Astrocyte (in vitro differentiated cells and primary cell): ENCODE measurements around the gene RFESD. TPM values are rescaled to one million over a fixed set of nuclear protein-coding genes. Genes with fewer than 3 reads are reported as not detected.

ENCODE experiments used
- DNase-seq: peaks from one replicate; pipeline ENCODE4 v3.0.0-alpha.2; 2010; ENCODE audit warnings: low read depth
- FAIRE-seq: peaks from 2 replicates; lab custom pipeline; 2011; peaks lifted over from hg19 to GRCh38; lab: Jason Lieb, UNC
- H2AFZ ChIP-seq: 2 replicates; pipeline ENCODE4 v1.6.0; 2012; ENCODE audit warnings: low read depth, low read length, inconsistent platforms
- H3K27ac ChIP-seq: 2 replicates; pipeline ENCODE4 v1.5.1; 2011; ENCODE audit warnings: low read depth, low read length, inconsistent platforms
- H3K27me3 ChIP-seq: 2 replicates; pipeline ENCODE4 v1.6.0; 2011; ENCODE audit warnings: low read length, inconsistent platforms; ENCODE audit not compliant: insufficient read depth
- H3K36me3 ChIP-seq: 2 replicates; pipeline ENCODE4 v1.5.1; 2011; ENCODE audit warnings: low read length, inconsistent platforms; ENCODE audit not compliant: insufficient read depth
- H3K4me1 ChIP-seq: 2 replicates; pipeline ENCODE4 v1.5.1; 2011; ENCODE audit warnings: low read length, inconsistent platforms; ENCODE audit not compliant: insufficient read depth
- H3K4me2 ChIP-seq: 2 replicates; pipeline ENCODE4 v1.6.0; 2012; ENCODE audit warnings: low read length, inconsistent platforms
- H3K4me3 ChIP-seq: 2 replicates; pipeline ENCODE4 v1.5.1; 2011; ENCODE audit warnings: low read depth, mild to moderate bottlenecking, low read length, inconsistent platforms; ENCODE audit not compliant: insufficient read depth
- H3K79me2 ChIP-seq: 2 replicates; pipeline ENCODE4 v1.6.0; 2012; ENCODE audit warnings: mild to moderate bottlenecking, low read length, inconsistent platforms; ENCODE audit not compliant: insufficient read depth
- H3K9ac ChIP-seq: 2 replicates; pipeline ENCODE4 v1.6.0; 2012; ENCODE audit warnings: mild to moderate bottlenecking, low read length, inconsistent platforms
- H3K9me3 ChIP-seq: 2 replicates; pipeline ENCODE4 v1.5.1; 2012; ENCODE audit warnings: low read depth, mild to moderate bottlenecking, low read length, inconsistent platforms; ENCODE audit not compliant: insufficient read depth
- H4K20me1 ChIP-seq: 2 replicates; pipeline ENCODE4 v1.6.0; 2012; ENCODE audit warnings: low read length, inconsistent platforms; ENCODE audit not compliant: insufficient read depth
- H3K27ac Mint-ChIP-seq: one replicate; pipeline ENCODE4 v1.8.0; 2021; ENCODE audit warnings: mild to moderate bottlenecking, mixed read lengths; ENCODE audit not compliant: unreplicated experiment
- H3K27me3 Mint-ChIP-seq: one replicate; pipeline ENCODE4 v1.8.0; 2021; ENCODE audit warnings: low read depth, mixed read lengths; ENCODE audit not compliant: unreplicated experiment
- H3K36me3 Mint-ChIP-seq: one replicate; pipeline ENCODE4 v1.8.0; 2021; ENCODE audit warnings: low read depth, mixed read lengths; ENCODE audit not compliant: unreplicated experiment
- H3K4me1 Mint-ChIP-seq: one replicate; pipeline ENCODE4 v1.8.0; 2021; ENCODE audit warnings: low read depth, mixed read lengths; ENCODE audit not compliant: unreplicated experiment
- H3K4me3 Mint-ChIP-seq: one replicate; pipeline ENCODE4 v1.8.0; 2021; ENCODE audit warnings: mild to moderate bottlenecking, moderate library complexity, mixed read lengths; ENCODE audit not compliant: unreplicated experiment
- H3K9me3 Mint-ChIP-seq: one replicate; pipeline ENCODE4 v1.8.0; 2021; ENCODE audit warnings: mild to moderate bottlenecking, mixed read lengths; ENCODE audit not compliant: unreplicated experiment
- CTCF ChIP-seq: IDR thresholded peaks from 2 replicates; pipeline ENCODE4 v1.5.1; 2011; ENCODE audit warnings: low read depth, mild to moderate bottlenecking, inconsistent platforms, low read length, moderate library complexity; ENCODE audit not compliant: insufficient read depth
- EZH2 ChIP-seq: IDR thresholded peaks from 2 replicates; pipeline ENCODE4 v1.6.1; 2012; ENCODE audit warnings: mild to moderate bottlenecking, low read length, inconsistent platforms; ENCODE audit not compliant: insufficient read depth
- total RNA-seq: library from RNA; stranded (reverse); gene quantifications from 2 replicates; pipeline ENCODE4 v1.2.1, GENCODE V29; 2021

Gene RFESD
- total RNA-seq, 1 donor from 2014 or later, result 2.2 TPM

GRCh38 chr5:95609711-95610110 lies 36.9 kb upstream of the RFESD start:
- Histone ChIP-seq H3K27ac (no peak overlapping the region), H4K20me1 (no peaks in the 10 kb centered on the region), H3K4me1 (no peaks in the 10 kb centered on the region), H3K4me2 (no peak overlapping the region), H3K9me3 (no peaks in the 10 kb centered on the region), H3K79me2 (no peaks in the 10 kb centered on the region), H2AFZ (no peak overlapping the region), H3K36me3 (no peaks in the 10 kb centered on the region), H3K27me3 (no peaks in the 10 kb centered on the region), H3K9ac (no peak overlapping the region), H3K4me3 (no peak overlapping the region)
- Mint-ChIP-seq H3K4me1 (no peaks in the 10 kb centered on the region), H3K9me3 (peaks cover 3% of the 10 kb centered on the region), H3K36me3 (no peaks in the 10 kb centered on the region), H3K27me3 (no peaks in the 10 kb centered on the region), H3K4me3 (no peak overlapping the region), H3K27ac (no peak overlapping the region)
- DNase-seq, result no peak
- no peak for FAIRE-seq
- no peak for TF ChIP-seq EZH2
- TF ChIP-seq CTCF, result no peak

DNA sequence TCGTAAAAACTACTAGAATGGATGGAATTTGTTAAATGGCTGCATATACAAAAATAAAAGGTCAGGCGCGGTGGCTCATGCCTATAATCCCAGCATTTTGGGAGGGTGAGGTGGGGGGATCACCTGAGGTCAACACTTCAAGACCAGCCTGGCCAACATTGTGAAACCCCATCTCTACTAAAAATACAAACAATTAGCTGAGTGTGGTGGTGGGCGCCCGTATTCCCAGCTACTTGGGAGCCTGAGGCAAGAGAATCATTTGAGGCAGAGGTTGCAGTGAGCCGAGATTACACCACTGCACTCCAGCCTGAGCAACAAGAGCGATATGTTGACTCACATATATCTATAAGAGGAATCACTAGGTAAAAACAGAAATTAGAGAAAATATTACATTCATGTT lies 36.0 kb upstream of the RFESD start:
- no peaks in the 10 kb centered on the region for H3K27me3 Mint-ChIP-seq
- no peak overlapping the region for H2AFZ ChIP-seq
- H3K4me1 ChIP-seq, result no peaks in the 10 kb centered on the region
- H3K4me3 Mint-ChIP-seq, result no peak overlapping the region
- H3K9me3 Mint-ChIP-seq, result peaks cover 5% of the 10 kb centered on the region
- H3K79me2 ChIP-seq, result no peaks in the 10 kb centered on the region
- no peaks in the 10 kb centered on the region for H3K4me1 Mint-ChIP-seq
- H3K27ac ChIP-seq, result no peak overlapping the region
- no peak overlapping the region for H3K4me2 ChIP-seq
- no peaks in the 10 kb centered on the region for H3K27me3 ChIP-seq
- no peaks in the 10 kb centered on the region for H3K9me3 ChIP-seq
- H3K27ac Mint-ChIP-seq, result no peak overlapping the region
- TF ChIP-seq EZH2 (no peak), CTCF (no peak)
- H3K9ac ChIP-seq, result no peak overlapping the region
- H3K36me3 Mint-ChIP-seq, result peaks cover 2% of the 10 kb centered on the region
- no peak for DNase-seq
- no peak for FAIRE-seq
- no peaks in the 10 kb centered on the region for H3K36me3 ChIP-seq
- H4K20me1 ChIP-seq, result no peaks in the 10 kb centered on the region
- no peak overlapping the region for H3K4me3 ChIP-seq

GRCh38 chr5:95611396-95611795 lies 35.2 kb upstream of the RFESD start:
- TF ChIP-seq EZH2 (no peak), CTCF (no peak)
- no peak for DNase-seq

More at GRCh38 chr5:95611396-95611795, 35.2 kb upstream of the RFESD start:
- Histone ChIP-seq H3K4me2 (no peak overlapping the region), H3K9ac (no peak overlapping the region), H3K79me2 (no peaks in the 10 kb centered on the region), H3K27ac (no peak overlapping the region), H3K4me3 (no peak overlapping the region), H4K20me1 (no peaks in the 10 kb centered on the region), H3K9me3 (no peaks in the 10 kb centered on the region), H3K36me3 (no peaks in the 10 kb centered on the region), H3K4me1 (no peaks in the 10 kb centered on the region), H2AFZ (no peak overlapping the region), H3K27me3 (no peaks in the 10 kb centered on the region)
- Mint-ChIP-seq H3K9me3 (peaks cover 5% of the 10 kb centered on the region), H3K36me3 (peaks cover 2% of the 10 kb centered on the region), H3K27me3 (no peaks in the 10 kb centered on the region), H3K27ac (no peak overlapping the region), H3K4me1 (no peaks in the 10 kb centered on the region), H3K4me3 (no peak overlapping the region)
- FAIRE-seq, result no peak
